PC-9 (cell line): ENCODE results near the gene PTPN14. TPM values are rescaled to one million over a fixed set of nuclear protein-coding genes. Genes with fewer than 3 reads are reported as not detected.

Source experiments
- BruUV-seq: library from RNA; stranded (reverse); fragments of 400-500 nt; replicated peaks from 2 replicates; lab custom pipeline; 2021; lab: Mats Ljungman, UMichigan
- CTCF ChIA-PET: fragments of 300-600 bp; sonication (Branson Sonifier 250); formaldehyde crosslinking; loops from one replicate; lab custom pipeline; 2022; ENCODE audit warnings: antibody characterized with exemption; lab: Charles Lee
- POLR2A ChIA-PET: fragments of 300-600 bp; sonication (Branson Sonifier 250); formaldehyde crosslinking; loops from one replicate; lab custom pipeline; 2022; ENCODE audit warnings: antibody characterized with exemption; ENCODE audit not compliant: unreplicated experiment; lab: Charles Lee
- DNase-seq, 2 experiments: peaks; one replicate each; pipeline versions ENCODE4 v3.0.0 to v3.0.0-alpha.2; 2015 to 2022; ENCODE audit warnings: mixed read lengths in 1 of 2
- H2AFZ ChIP-seq: fragments of 200-600 bp; sonication (generic); 2 replicates; pipeline ENCODE4 v1.8.1; 2017; ENCODE audit warnings: antibody characterized with exemption
- H3F3A ChIP-seq: fragments of 200-600 bp; sonication (generic); 2 replicates; pipeline ENCODE4 v1.8.1; 2017; ENCODE audit warnings: antibody characterized with exemption, mild to moderate bottlenecking, low read depth; ENCODE audit not compliant: insufficient read depth
- H3K27ac ChIP-seq: fragments of 200-600 bp; sonication (generic); 2 replicates; pipeline ENCODE4 v1.6.1; 2016; ENCODE audit warnings: mixed run types
- H3K27me3 ChIP-seq: fragments of 200-600 bp; sonication (generic); 2 replicates; pipeline ENCODE4 v1.6.1; 2016; ENCODE audit warnings: low read depth, mixed run types; ENCODE audit not compliant: insufficient read depth
- H3K36me3 ChIP-seq: fragments of 200-600 bp; sonication (generic); 2 replicates; pipeline ENCODE4 v1.6.1; 2016; ENCODE audit warnings: low read depth, mixed run types
- H3K4me1 ChIP-seq: fragments of 200-600 bp; sonication (generic); replicated peaks from 2 replicates; pipeline ENCODE4 v1.6.1; 2016; ENCODE audit warnings: mixed run types; ENCODE audit not compliant: insufficient read depth
- H3K4me2 ChIP-seq: fragments of 200-600 bp; sonication (generic); 2 replicates; pipeline ENCODE4 v1.6.1; 2017; ENCODE audit warnings: mixed run types
- H3K4me3 ChIP-seq: fragments of 200-600 bp; sonication (generic); 2 replicates; pipeline ENCODE4 v1.6.1; 2016; ENCODE audit warnings: mixed run types
- H3K79me2 ChIP-seq: fragments of 200-600 bp; sonication (generic); 2 replicates; pipeline ENCODE4 v1.6.1; 2017; ENCODE audit warnings: low read depth, mixed run types
- H3K9me2 ChIP-seq: fragments of 200-600 bp; sonication (generic); 2 replicates; pipeline ENCODE4 v1.8.1; 2017; ENCODE audit warnings: mild to moderate bottlenecking; ENCODE audit not compliant: insufficient read depth
- H3K9me3 ChIP-seq: fragments of 200-600 bp; sonication (generic); 2 replicates; pipeline ENCODE4 v1.8.1; 2016; ENCODE audit warnings: low read depth; ENCODE audit not compliant: insufficient read depth
- H4K20me1 ChIP-seq: fragments of 200-600 bp; sonication (generic); 2 replicates; pipeline ENCODE4 v1.8.1; 2017; ENCODE audit not compliant: insufficient read depth
- CTCF ChIP-seq: fragments of 200-600 bp; sonication (generic); conservative IDR thresholded peaks from 2 replicates; pipeline ENCODE4 v1.6.1; 2017; ENCODE audit warnings: mixed run types, antibody characterized with exemption, mild to moderate bottlenecking, moderate library complexity
- EZH2 ChIP-seq: fragments of 200-600 bp; sonication (generic); IDR thresholded peaks from 2 replicates; pipeline ENCODE4 v1.8.0; 2017; ENCODE audit warnings: antibody characterized with exemption, low read depth
- intact Hi-C: fragments of 100-400 bp; cut with micrococcal nuclease; formaldehyde crosslinking; loops from one replicate; pipeline ENCODE4 v1.10.0; 2022; ENCODE audit not compliant: unreplicated experiment
- total RNA-seq: library from RNA; stranded (reverse); gene quantifications from 2 replicates; pipeline ENCODE4 v1.2.3, GENCODE V29; 2021

The PTPN14 gene
- total RNA-seq, 1 experiment from 2014 or later = 78.9 TPM

DNA sequence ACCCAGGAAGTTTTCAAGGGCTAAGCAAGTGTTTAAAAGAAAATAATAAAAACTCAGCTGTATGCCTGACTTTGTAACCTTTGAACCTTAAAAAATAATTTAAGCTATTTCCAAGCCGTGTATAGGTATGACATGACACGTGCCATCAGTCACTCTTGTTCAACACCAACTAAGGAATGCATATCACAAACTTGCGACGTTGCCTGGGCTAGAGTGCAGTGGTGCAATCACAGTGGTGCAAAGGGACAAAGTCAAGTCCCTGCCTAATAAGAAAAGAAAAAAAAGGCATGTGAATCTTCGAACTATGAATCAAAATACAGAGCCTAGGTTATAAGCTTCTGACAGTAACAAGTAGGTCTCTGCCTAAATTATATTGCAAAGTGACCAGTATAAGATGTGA, 191.3 kb downstream of the PTPN14 start:
- H3K27me3 ChIP-seq = no peaks in the 10 kb centered on the region
- ChIA-PET CTCF (no interaction called here), POLR2A (no interaction called here)
- no peaks in the 10 kb centered on the region for H4K20me1 ChIP-seq
- BruUV-seq = no TSS peak
- no peaks in the 10 kb centered on the region for H3K4me1 ChIP-seq
- no peaks in the 10 kb centered on the region for H3F3A ChIP-seq
- no peak overlapping the region for H2AFZ ChIP-seq
- intact Hi-C loops = no loop called here
- no peaks in the 10 kb centered on the region for H3K9me2 ChIP-seq
- H3K4me3 ChIP-seq = no peak overlapping the region
- no peaks in the 10 kb centered on the region for H3K9me3 ChIP-seq
- no peaks in the 10 kb centered on the region for H3K79me2 ChIP-seq
- DNase-seq = no peak
- TF ChIP-seq CTCF (no peak), EZH2 (no peak)
- no peak overlapping the region for H3K27ac ChIP-seq
- H3K4me2 ChIP-seq = no peak overlapping the region
- H3K36me3 ChIP-seq = no peaks in the 10 kb centered on the region

DNA sequence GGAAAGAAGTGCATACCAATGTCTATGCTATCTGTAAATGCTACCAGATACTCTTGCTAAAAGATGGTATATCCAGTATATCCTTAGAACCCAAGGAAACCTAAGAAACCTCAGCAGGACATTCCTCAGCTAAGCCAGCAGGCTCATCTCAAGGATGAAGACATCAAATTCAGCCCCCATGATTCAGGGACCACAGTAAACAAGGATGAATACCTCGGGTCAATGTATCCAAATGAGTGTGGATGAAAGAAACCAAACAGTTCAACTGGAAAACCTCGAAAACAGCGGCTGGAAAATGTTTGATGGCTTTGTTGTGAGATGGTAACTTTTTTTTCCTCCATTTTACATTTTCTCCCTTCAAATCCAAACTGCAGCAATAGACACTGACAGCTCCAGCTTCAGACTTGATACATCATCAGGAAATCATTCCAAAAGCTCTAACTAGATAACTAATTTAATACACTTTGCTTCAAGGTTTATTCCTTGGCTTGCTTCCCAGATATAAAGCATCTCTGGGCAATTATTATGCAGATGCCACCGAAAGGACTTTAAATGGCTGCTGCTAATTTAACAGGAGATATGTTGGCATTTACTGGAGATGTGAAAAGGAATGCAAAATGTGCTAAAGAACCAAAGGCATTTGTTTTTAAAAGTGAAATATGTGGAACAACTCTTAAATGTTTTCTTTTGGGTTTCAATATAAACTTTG, 196.8 kb downstream of the PTPN14 start:
- Histone ChIP-seq H3K4me2 (no peak overlapping the region), H2AFZ (no peak overlapping the region), H3K9me3 (no peaks in the 10 kb centered on the region), H3K9me2 (no peaks in the 10 kb centered on the region), H3F3A (no peaks in the 10 kb centered on the region), H3K27me3 (no peaks in the 10 kb centered on the region), H3K79me2 (no peaks in the 10 kb centered on the region), H3K27ac (no peak overlapping the region), H3K4me1 (no peaks in the 10 kb centered on the region), H3K36me3 (no peaks in the 10 kb centered on the region), H4K20me1 (no peaks in the 10 kb centered on the region), H3K4me3 (no peak overlapping the region)
- TF ChIP-seq CTCF (no peak), EZH2 (no peak)
- ChIA-PET CTCF (interaction anchor here (0.7 kb wide), 1 partner anchor 86 kb away, joined by 3 read pairs; no protein-coding TSS in a partner anchor), POLR2A (no interaction called here)
- no TSS peak for BruUV-seq
- intact Hi-C loops = no loop called here
- no peak for DNase-seq

DNA sequence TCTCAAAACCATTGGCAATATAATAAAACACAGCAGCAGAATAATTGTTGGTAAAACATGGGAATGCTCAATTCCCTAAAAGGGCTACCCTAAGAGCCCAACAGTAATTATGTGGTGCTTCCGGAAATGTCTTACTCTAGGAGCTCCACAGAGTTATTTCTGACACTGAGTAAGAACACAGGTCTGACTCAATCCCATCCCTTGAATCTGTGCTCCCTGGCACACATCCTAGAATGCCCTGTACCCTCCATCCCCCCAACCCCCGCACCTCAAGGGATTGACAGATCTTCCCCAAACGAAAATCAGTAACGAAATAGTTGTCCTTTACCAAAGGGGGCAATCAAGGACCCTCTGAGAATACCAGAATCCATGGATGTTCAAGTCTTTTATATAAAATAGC, 198.6 kb downstream of the PTPN14 start:
- no peak overlapping the region for H3K4me3 ChIP-seq
- H3K36me3 ChIP-seq = 0 out of 2 replicates have a peak, but pooled peaks cover 2% of the 10 kb centered on the region
- H3K9me2 ChIP-seq = no peaks in the 10 kb centered on the region
- H3K27me3 ChIP-seq = no peaks in the 10 kb centered on the region
- H3K9me3 ChIP-seq = no peaks in the 10 kb centered on the region
- no peak overlapping the region for H2AFZ ChIP-seq
- no peaks in the 10 kb centered on the region for H4K20me1 ChIP-seq
- H3K4me2 ChIP-seq = no peak overlapping the region
- DNase-seq = no peak
- POLR2A ChIA-PET = no interaction called here
- no peaks in the 10 kb centered on the region for H3F3A ChIP-seq
- H3K79me2 ChIP-seq = no peaks in the 10 kb centered on the region
- no peaks in the 10 kb centered on the region for H3K4me1 ChIP-seq
- TF ChIP-seq EZH2 (no peak), CTCF (no peak)
- BruUV-seq = no TSS peak
- H3K27ac ChIP-seq = no peak overlapping the region
- CTCF ChIA-PET = no interaction called here
- intact Hi-C loops = no loop called here
